H1 (cell line): ENCODE results near the gene PHYHD1. TPM values are rescaled to one million over a fixed set of nuclear protein-coding genes. Genes with fewer than 3 reads are reported as not detected.

ENCODE experiments used
- JUN ChIP-seq: IDR thresholded peaks from 2 replicates; pipeline ENCODE4 v1.6.1; 2011; ENCODE audit warnings: low read depth, mild to moderate bottlenecking, improper control_type of control experiment, low read length
- SIX5 ChIP-seq: IDR thresholded peaks from 2 replicates; pipeline ENCODE4 v1.6.1; 2011; ENCODE audit warnings: mild to moderate bottlenecking, low read depth, low read length
- USF2 ChIP-seq: IDR thresholded peaks from 2 replicates; pipeline ENCODE4 v1.6.1; 2011; ENCODE audit warnings: low read length, improper control_type of control experiment
- polyA plus RNA-seq, 7 experiments: library from polyadenylated mRNA; depleted of rRNA in 3 of 7; stranded (reverse) in 5 of 7; unstranded in 2 of 7; fragments of >200 nt in 5 of 7; fragments of 200-250 nt in 2 of 7; gene quantifications; 1 replicate in 5 of 7; 2 replicates in 1 of 7; 4 replicates in 1 of 7; pipeline versions ENCODE4 v1.2.1 to v1.2.3, GENCODE V29; 2011 to 2013; ENCODE audit warnings: missing spikeins in 2 of 7, mixed read lengths in 2 of 7
- total RNA-seq: library from RNA; stranded (reverse); fragmentation: NEBNext Ultra II Directional; extraction: Animal tissue kit (Norgen Biotek cat#: 25700); gene quantifications from 2 replicates; pipeline ENCODE4 v1.2.1, GENCODE V29; 2021
- TF ChIP-seq, protein P1 (sequence below): fragments of 300-600 bp; sonication (generic); IDR thresholded peaks from 2 replicates; pipeline ENCODE4 v1.7.1; 2012; ENCODE audit warnings: low read length, moderate library complexity, mild to moderate bottlenecking, inconsistent platforms; ENCODE audit not compliant: insufficient replicate concordance
- TF ChIP-seq, protein P2 (sequence below): IDR thresholded peaks from 2 replicates; pipeline ENCODE4 v1.6.1; 2011; ENCODE audit warnings: low read depth, mild to moderate bottlenecking, low read length; ENCODE audit not compliant: insufficient read depth

The PHYHD1 gene
- total and polyA plus RNA-seq, 2 of the 8 experiments (the other 6 are each of a cell fraction or from before 2014, with no cell fraction given): 14.1 to 25.6 TPM

DNA sequence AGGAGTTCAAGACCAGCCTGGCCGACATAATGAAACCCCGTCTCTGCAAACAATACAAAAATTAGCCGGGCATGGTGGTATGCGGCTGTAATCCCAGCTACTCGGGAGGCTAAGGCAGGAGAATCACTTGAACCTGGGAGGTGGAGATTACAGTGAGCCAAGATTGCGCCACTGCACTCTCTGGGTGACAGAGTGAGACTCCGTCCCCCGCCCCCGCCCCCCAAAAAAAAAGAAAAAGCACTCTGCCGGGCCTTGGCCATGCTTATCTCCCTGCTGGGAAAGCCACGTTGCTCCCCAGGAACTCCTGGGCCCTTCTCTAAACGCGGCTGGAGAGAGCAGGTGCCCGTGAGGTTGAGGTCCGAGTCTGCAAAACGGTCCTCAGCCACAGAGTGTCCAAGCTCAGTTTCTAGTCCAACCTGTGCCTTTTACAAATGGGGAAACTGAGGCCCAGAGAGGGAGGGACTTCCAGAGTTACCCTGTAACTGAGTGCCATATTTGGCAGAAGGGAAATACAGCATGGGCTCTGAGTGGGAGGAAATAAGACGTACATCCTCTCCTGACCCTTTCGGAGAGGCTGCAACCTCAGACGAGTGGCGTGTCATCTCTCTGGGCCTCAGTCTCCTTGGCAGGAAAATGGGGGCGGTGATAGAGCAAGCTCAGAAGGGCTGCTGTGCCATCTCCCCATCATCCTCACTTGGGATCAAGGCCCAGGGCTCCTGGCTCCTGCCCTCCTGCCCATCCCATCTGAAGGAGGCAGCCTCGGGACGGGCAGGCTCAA is 6.6 kb upstream of the PHYHD1 start (continued):
- TF ChIP-seq, protein P1, sequence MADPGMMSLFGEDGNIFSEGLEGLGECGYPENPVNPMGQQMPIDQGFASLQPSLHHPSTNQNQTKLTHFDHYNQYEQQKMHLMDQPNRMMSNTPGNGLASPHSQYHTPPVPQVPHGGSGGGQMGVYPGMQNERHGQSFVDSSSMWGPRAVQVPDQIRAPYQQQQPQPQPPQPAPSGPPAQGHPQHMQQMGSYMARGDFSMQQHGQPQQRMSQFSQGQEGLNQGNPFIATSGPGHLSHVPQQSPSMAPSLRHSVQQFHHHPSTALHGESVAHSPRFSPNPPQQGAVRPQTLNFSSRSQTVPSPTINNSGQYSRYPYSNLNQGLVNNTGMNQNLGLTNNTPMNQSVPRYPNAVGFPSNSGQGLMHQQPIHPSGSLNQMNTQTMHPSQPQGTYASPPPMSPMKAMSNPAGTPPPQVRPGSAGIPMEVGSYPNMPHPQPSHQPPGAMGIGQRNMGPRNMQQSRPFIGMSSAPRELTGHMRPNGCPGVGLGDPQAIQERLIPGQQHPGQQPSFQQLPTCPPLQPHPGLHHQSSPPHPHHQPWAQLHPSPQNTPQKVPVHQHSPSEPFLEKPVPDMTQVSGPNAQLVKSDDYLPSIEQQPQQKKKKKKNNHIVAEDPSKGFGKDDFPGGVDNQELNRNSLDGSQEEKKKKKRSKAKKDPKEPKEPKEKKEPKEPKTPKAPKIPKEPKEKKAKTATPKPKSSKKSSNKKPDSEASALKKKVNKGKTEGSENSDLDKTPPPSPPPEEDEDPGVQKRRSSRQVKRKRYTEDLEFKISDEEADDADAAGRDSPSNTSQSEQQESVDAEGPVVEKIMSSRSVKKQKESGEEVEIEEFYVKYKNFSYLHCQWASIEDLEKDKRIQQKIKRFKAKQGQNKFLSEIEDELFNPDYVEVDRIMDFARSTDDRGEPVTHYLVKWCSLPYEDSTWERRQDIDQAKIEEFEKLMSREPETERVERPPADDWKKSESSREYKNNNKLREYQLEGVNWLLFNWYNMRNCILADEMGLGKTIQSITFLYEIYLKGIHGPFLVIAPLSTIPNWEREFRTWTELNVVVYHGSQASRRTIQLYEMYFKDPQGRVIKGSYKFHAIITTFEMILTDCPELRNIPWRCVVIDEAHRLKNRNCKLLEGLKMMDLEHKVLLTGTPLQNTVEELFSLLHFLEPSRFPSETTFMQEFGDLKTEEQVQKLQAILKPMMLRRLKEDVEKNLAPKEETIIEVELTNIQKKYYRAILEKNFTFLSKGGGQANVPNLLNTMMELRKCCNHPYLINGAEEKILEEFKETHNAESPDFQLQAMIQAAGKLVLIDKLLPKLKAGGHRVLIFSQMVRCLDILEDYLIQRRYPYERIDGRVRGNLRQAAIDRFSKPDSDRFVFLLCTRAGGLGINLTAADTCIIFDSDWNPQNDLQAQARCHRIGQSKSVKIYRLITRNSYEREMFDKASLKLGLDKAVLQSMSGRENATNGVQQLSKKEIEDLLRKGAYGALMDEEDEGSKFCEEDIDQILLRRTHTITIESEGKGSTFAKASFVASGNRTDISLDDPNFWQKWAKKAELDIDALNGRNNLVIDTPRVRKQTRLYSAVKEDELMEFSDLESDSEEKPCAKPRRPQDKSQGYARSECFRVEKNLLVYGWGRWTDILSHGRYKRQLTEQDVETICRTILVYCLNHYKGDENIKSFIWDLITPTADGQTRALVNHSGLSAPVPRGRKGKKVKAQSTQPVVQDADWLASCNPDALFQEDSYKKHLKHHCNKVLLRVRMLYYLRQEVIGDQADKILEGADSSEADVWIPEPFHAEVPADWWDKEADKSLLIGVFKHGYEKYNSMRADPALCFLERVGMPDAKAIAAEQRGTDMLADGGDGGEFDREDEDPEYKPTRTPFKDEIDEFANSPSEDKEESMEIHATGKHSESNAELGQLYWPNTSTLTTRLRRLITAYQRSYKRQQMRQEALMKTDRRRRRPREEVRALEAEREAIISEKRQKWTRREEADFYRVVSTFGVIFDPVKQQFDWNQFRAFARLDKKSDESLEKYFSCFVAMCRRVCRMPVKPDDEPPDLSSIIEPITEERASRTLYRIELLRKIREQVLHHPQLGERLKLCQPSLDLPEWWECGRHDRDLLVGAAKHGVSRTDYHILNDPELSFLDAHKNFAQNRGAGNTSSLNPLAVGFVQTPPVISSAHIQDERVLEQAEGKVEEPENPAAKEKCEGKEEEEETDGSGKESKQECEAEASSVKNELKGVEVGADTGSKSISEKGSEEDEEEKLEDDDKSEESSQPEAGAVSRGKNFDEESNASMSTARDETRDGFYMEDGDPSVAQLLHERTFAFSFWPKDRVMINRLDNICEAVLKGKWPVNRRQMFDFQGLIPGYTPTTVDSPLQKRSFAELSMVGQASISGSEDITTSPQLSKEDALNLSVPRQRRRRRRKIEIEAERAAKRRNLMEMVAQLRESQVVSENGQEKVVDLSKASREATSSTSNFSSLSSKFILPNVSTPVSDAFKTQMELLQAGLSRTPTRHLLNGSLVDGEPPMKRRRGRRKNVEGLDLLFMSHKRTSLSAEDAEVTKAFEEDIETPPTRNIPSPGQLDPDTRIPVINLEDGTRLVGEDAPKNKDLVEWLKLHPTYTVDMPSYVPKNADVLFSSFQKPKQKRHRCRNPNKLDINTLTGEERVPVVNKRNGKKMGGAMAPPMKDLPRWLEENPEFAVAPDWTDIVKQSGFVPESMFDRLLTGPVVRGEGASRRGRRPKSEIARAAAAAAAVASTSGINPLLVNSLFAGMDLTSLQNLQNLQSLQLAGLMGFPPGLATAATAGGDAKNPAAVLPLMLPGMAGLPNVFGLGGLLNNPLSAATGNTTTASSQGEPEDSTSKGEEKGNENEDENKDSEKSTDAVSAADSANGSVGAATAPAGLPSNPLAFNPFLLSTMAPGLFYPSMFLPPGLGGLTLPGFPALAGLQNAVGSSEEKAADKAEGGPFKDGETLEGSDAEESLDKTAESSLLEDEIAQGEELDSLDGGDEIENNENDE: no peak
- TF ChIP-seq, protein P2, sequence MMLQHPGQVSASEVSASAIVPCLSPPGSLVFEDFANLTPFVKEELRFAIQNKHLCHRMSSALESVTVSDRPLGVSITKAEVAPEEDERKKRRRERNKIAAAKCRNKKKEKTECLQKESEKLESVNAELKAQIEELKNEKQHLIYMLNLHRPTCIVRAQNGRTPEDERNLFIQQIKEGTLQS: no peak
- TF ChIP-seq USF2 (no peak), JUN (no peak), SIX5 (no peak)
